DMS 273 treated with DMSO at 0.1 percent for 48 hours (cell line): Measurements from ENCODE around the gene PARVA.
A peak's percentile ranks its signal among the peaks of the same experiment; 100 is the strongest.
"Not testable (repeated sequence)": the region's sequence is repeated elsewhere in the genome, so short reads cannot be mapped to it uniquely, and the experiment has no call there.

Source experiments
- DNase-seq: peaks from one replicate; lab custom pipeline; 2025; lab: John Stamatoyannopoulos, UW

Gene PARVA, protein sequence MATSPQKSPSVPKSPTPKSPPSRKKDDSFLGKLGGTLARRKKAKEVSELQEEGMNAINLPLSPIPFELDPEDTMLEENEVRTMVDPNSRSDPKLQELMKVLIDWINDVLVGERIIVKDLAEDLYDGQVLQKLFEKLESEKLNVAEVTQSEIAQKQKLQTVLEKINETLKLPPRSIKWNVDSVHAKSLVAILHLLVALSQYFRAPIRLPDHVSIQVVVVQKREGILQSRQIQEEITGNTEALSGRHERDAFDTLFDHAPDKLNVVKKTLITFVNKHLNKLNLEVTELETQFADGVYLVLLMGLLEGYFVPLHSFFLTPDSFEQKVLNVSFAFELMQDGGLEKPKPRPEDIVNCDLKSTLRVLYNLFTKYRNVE

DNA sequence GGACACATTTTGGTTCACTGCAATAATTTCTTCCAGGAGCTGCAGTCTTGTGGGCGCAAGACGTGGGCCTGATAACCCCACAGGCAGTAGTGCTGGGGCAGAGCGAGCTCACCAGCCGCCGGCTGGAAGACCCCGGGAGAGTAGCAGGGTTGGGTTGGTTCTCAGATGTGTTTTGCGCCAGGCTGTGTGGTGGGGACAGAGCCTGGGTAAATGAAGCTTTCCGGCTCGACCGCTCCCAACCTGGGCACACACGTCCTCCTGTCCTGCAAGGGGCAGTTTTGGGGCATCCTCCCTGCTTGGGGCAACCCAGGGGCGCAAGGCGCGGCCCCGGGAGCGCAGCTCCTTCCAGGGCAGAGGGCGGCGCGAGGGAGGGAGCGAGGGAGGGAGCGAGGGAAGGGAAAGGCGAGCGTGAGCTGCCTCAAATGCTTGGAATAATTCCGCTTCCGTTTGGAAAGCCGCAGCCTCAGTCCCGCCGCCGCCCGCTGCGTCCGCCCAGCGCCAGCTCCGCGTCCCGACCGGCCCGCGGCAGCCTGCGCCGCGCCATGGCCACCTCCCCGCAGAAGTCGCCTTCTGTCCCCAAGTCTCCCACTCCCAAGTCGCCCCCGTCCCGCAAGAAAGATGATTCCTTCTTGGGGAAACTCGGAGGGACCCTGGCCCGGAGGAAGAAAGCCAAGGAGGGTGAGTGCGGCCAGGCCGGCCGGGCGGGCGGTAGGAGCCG lies at the start of gene PARVA:
Gene PARVA, plus strand, starts transcription at position 466 of the 718 bp plus-strand sequence. Its CDS starts 77 bp downstream, at position 543.
- no peak for DNase-seq

DNA sequence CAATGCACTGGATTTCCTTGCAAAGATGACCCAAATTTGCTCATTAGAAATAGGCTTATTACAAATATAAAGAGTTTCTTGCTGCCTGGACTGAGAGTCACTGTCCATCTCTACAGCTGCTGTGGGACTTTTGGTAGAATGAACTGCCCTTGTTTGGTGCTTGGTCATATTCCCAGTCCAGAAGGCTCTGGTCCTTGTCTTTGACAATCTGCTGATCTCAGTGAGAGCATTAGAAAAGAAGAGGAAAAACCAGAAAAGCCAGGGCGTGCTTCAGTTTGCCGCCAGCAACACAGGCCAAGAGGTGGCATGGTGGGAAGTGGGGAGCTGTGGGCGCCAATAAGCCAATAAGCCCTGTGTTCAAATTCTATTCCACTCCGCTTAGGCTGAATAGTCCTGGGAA lies 48.2 kb upstream of the PARVA start:
- no peak for DNase-seq

DNA sequence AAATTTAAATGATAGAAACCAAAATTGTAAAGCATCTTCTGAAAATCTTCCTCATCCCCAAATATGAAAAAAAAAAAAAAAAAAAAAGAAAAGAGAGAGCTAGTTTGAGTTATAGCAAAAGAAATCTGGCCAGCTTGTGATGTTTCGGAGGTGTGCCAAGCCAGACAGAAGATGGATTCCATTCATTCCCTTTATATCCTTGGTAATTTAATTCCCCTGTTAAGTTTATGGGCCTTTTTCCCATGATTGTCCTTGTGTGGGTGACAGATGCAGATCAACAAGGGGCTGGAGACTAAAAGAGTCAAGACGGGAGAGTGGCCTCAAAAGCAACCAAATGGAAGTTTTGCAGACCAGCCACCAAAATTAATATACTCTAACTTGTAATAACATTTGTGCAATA lies 47.6 kb upstream of the PARVA start:
- peak; percentile 56 for DNase-seq

DNA sequence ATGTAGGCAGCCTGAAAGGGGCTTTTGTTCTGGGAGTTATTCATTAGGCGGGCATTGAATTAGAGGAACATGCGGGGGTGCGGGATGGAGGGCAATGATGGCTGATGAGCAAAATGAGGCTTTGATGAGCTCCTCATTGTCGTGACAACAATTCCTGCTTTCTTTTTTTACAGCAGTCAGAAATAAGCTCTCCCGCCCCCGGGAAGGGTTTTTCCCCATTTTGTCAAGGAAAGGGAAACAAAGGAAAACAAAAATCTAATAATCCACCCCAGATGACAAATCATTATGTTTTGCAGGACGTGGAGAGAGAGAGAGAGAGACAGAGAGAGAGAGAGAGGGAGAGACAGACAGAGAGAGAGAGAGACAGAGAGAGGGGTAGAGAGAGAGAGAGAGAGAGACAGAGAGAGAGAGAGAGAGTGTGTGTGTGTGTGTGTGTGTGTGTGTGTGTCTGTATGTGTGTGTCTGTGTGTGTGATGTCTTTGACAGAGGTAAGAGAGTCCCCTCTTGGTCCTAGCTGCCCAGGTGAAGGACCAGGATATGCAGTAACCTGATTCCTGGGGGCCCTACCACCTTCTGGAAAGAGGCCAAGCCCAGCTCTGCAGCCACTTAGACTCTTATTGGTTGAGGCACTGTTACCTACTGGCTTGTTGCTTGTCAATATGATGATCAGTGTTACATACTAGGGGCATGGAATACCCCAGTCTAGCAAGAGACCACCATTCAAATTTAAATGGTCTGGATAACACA lies 46.7 kb upstream of the PARVA start:
- DNase-seq = peak; percentile 62

DNA sequence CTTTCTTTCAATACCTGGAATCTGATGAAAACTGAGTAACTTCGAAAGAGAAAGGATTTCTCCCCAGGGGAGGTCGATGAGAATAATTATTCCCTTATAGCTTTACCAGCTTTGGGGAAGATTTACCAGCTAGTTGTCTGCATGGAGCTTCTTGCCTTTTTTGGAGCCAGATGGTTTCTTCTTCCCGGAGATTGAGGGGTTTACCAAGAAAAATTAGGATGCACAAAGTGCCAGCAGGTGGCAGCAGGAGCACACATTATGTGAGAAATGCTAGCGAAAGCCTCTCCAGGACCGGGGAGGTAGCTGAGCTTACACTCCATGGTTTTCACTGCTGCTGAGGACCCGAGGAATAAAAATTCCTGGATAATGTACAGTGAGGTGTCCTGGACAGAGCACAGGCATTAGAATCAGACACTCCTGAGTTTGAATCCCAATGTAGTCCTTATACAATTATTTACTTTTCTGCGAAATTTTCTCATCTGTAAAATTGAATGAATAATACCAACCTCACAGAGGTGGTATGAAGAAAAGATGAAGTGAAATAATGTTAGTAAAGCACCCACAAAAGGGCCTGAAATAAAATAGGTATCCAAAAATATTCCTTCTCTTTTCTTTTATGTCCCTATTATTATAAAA lies 46.0 kb upstream of the PARVA start:
- DNase-seq = peak; percentile 81

DNA sequence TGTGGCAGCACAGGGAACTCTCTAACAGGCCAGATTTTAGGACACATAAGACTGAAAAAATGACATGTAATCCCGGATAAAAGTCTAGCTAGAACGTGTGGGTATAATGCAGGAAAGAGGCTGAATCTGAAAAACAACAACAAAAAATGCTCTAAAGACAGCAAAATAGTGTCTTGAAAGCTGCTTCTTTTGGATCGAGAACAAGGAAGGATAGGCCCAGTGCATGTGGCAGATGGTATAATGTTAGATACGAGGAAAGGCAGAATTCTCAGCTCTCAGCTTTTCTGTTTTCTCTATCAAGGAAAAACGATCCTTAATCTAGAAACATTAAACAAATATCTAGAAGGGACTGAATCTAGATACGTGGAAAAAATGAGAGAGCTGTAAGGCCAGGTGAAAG lies 33.8 kb upstream of the PARVA start:
- DNase-seq = no peak

DNA sequence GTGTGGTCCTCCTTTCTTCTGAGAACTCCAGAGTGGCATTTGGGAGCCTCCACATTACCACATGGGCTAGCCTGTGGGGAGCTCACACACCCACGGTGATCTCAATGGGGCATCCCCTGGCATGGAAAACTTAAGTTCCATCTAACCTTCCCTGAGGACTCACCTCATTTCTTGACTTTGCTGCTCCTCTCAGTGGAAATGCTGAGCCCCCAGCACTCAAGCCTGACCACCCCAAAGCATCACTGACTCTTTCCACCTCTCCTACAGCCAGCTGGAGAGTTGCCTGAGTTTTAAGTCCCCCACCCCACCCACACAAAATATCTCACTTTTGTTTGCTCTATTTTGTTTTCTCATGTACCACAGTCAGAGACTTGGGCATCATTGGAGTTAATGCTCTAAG lies 23.8 kb upstream of the PARVA start:
- no peak for DNase-seq

DNA sequence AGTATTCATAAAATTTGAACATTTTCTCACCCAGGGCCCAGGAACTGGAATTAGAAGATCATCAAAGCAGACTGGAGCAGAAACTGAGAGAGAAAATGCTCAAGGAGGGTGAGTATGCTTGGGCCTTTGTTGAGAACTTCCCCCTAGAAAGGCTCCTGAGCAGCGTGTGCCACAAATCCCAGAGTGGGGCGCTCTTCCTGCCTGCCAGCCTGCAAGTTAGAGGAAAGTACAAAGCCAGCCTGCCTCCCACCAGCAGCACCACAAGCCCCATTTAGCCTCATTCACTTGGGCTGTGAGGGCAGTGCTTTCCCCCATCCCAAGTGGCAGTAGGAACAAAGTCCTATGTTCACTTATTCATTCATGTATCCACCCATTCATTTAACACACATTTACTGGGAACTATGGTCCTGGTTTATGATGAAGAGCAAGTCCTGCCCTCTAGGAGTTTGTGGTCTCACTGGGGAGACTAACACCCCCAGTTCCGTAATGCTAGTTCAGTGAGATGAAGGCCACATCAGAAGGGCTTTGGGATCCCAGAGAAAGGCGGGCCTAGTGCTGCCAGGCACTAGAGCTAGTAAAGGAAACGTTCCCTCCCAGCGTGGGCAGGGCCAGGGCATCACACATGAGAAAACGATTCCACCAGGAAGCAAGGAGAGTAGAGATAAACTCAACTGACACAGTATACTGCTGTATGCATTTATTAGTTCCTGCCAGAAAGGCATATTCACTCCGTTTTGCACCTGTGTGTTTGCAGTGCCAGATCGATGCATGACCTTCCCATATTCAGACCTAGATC lies 22.4 kb upstream of the PARVA start:
- DNase-seq = no peak

DNA sequence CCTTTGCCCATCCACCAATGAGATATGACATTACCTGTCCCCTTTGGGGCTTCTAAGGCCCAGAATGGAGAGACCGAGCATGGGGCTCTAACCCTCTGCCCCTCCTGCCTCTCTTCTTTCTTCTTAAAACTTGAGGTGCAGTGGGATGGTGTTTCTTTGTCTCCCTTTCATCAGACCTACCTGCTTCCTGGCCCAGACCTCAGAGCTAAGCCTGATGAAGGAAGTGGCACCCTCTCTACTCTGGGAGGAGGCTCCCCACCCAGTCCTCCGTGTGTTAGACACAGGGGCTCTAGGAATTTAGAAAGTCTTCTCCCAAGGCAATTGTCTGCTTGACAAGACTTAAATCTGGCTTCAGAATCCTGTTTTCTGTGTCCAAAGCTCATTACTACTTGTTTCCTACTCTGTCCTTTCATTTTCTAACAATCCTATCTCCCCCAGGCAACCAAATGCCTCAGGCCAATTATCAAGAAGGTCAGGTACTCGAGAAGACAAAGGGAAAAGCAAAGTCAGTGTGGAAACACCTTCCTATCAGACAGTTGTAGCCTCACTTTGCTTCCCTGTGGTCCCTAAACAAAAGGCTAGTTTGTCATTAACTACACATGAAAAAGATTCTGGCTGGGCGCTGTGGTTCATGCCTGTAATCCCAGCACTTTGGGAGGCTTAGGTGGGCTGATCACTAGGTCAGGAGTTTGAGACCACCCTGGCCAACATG lies 20.3 kb upstream of the PARVA start:
- DNase-seq = no peak

DNA sequence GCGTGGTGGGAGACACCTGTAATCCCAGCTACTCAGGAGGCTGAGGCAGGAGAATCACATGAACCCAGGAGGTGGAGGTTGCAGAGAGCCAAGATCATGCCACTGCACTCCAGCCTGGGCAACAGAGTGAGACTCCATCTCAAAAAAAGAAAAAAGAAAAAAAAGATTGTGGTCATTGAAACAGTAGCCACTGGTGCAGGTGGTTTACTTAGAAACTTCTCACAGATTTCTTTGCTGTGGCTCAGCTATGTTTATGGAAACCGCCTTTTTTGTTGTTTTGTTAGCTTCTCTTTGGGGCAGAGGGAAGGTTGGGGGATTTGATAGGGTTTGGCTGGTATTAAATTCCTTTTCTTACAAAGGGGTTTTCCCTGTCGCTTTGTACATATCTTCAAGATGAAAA lies 19.7 kb upstream of the PARVA start:
- DNase-seq = not testable (repeated sequence)

DNA sequence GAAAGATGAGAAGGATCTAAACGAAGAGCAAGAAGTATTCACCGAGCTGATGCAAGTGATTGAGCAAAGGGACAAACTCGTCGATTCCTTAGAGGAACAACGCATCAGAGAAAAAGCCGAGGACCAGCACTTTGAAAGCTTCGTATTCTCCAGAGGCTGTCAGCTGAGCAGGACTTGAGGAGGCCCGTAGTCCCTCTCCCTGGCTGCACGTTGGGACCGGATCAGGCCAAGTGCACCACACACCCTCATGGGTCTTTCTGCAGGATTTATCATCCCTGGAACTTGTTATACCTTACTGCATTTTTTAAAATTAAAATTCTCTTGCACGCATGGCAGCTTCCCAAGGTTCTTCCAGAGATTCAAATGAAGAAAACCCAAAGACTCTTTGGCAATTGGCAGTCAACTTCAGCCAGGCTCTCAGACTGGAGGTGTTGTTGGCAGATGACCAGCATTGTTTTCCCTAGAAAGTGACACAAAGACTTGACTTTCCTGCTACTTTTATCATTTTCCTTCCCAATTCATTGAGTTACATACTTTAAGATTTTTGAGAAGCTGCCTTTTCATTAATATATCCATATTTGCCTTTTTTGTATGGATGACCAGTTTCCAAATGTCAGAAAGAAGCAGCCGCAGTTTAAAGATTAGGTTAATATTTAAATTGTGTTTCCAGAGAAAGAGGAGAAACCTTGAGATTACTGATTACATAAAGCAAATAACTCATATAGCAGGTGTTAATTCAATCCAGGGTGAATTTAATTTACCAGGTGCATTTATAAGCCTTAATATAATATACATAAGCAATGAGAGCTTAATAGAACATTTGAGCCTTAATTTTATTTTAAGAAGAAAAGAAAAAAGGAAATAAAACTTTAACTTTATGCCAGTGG lies 18.8 kb upstream of the PARVA start:
- no peak for DNase-seq

DNA sequence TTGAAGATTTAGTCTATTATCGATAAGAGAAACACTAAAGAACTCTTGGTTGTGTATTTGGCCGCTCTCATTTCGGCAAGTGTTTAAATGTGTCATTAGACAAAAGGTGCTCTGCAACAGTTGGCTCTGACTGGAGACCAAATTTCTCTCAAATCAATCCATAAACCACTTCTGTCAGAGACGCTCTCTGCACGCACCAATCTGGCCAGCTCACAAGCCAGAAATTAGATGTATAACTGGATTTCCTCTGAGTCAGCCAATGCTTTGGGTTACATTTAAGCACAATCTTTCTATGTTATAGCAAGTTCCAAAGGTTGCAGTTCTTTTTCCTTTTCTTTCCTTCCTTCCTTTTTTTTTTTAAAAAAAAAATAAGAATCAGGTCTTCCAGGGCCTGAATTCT lies 17.6 kb upstream of the PARVA start:
- DNase-seq = no peak

DNA sequence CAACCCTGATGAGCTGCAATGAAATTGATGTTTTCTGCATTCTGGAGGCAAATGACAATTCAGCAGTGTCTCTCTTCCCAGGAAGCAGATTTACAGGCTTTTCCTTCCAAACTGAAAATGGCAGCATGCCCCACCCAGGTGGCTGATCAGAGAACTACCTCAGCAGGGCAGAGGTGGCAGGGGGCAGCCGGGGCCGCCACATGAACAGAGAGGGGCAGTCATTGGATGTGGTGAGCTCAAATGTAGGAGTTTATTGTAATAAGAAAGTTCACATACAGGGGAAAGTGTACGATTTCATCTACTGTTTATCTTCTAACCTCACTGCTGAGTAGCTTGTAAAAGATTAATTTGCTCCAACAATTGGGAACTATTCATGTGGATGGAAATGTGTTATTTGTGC lies 15.7 kb upstream of the PARVA start:
- DNase-seq = no peak

DNA sequence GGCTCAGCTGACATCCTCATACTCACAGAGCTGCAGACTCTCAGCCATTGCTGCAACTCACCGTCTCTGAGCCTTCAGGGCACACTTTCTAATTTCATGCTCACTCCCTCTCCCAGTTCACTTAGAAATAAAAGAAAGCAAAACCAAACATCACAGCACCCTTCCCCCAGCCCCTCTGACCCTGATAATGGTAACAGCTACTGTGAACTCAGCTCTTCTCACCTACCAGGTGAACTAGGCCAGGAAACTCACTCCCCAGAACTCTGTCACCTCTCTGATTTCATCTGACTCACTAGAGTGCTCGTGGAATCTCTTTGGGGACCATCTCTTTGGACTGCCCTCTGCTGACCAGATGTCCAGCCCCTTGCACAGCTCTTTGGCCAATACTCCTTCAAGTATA lies 14.5 kb upstream of the PARVA start:
- no peak for DNase-seq

DNA sequence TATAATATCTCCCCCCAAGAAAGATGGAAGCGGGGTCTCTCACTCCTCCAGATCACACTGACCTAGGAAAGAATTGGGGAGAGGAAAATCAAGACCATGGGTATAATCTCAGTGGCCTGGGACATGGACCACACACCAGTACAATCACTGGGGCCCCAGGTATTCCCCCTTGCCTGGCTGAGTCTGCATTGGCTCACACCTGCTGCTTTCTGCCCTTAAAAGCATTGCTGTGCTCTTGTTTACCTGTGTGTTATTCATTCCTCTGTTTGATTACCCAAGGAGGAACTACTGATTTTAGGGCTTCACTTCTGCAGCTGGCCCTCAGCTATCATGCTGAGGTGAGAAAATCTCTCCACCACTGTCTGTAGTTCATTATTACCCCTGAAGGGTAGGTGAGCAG lies 14.0 kb upstream of the PARVA start:
- no peak for DNase-seq

DNA sequence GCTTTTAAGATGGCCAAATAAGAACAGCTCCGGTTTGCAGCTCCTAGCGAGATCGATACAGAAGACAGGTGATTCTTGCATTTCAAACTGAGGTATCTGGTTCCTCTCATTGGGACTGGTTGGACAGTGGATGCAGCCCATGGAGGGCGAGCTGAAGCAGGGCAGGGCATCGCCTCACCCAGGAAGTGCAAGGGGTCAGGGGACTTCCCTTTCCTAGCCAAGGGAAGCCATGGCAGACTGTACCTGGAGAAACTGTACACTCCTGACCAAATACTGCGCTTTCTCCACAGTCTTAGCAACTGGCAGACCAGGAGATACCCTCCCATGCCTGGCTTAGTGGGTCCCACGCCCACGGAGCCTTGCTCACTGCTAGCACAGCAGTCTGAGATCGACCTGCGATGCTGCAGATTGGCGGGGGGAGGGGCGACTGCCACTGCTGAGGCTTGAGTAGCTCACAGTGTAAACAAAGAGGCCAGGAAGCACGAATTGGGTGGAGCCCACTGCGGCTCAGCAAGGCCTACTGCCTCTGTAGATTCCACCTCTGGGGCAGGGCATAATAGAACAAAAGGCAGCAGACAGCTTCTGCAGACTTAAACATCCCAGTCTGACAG lies 11.3 kb upstream of the PARVA start:
- DNase-seq = not testable (repeated sequence)

DNA sequence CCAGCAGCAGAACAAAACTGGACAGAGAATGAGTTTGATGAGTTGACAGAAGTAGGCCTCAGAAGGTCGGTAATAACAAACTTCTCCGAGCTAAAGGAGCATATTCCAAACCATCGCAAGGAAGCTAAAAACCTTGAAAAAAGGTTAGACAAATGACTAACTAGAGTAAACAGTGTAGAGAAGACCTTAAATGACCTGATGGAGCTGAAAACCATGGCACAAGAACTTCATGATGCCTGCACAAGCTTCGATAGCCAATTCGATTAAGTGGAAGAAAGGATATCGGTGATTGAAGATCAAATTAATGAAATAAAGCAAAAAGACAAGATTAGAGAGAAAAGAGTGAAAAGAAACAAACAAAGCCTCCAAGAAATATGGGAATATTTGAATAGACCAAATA lies 10.3 kb upstream of the PARVA start:
- not testable (repeated sequence) for DNase-seq

DNA sequence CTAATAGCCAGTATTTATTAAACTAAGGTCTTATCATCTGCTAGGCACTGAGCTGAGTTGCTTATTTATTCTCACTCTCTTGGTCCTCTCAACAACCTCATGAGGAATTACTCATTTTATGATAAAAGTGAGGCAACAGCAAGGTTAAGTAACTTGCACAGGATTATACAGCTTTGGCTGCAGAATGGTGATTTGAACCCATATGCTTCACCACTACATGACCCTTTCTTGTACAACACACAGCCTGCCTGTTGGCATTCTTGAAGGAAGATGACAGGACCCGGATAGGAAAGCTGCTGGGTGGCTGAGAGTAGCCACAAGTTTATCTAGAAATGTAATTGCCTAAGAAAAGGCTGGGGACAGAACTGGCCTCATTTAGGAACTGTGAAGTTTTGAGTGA lies 5.3 kb upstream of the PARVA start:
- no peak for DNase-seq

DNA sequence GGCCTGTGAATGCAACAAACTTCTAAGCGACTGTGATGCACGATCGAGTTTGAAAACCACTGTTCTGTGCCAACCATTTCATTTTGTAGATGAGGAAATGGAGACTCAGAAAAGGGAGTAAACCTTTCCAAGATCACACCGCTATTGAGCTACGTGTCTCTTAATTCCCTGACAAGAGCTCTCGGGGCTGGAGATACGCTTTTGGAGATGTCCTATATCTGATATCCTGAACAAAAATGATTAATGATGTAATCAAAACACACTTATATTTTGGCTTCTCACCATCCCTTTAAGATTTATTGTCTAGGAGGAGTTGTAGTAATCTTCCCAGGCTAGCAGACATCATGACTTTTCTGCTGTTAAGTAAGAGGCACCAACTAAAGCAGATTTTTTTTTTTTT lies 1.7 kb upstream of the PARVA start:
- DNase-seq = no peak
